ENCODE measurements around the gene THAP7.
"Not testable (repeated sequence)": the region's sequence is repeated elsewhere in the genome, so short reads cannot be mapped to it uniquely, and the experiment has no call there.

THAP7 gene

GRCh38 chr22:21012446-21013407 lies 10.8 kb upstream of the THAP7 start:
- ATAC-seq, result no peak

- ATAC-seq, result no peak
Measured at GRCh38 chr22:21010426-21011113, 8.7 kb upstream of the THAP7 start.

GRCh38 chr22:21009638-21010425 lies 7.9 kb upstream of the THAP7 start:
- no peak for ATAC-seq

DNA sequence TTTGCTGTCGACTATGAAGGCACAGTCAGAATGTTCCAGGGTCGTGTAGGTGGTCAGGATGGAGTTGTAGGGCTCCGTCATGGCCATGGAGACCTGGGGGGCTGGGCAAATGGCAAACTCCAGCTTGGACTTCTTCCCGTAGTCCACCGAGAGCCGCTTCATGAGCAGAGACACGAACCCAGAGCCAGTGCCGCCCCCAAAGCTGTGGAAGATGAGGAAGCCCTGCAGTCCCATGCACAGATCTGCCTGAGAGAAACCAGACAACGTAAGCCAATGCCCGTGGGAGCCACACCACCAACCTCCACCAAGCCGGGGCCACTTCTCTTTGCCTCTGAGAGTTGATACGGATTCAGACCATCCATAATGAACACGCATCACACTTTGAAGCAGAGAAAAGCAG lies 7.3 kb upstream of the THAP7 start:
- not testable (repeated sequence) for ATAC-seq

DNA sequence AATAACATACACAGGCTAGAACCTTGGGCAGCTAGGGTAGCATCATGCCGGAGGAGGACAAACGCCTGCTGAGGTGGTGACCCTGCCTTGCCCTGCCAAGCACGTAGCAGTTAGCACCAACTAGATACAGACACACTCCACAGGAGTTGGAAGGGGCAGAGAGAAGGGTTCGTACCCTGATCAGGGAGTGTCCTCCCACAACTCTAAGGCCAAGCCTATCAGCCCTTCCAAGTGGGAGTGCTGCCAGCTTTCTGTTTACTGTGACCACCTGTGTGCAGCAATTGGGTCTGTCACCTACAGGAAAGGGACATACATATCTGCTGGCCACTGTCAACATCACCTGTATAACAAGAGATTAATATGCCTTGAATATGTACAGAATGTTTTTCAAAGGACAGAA lies 1.9 kb upstream of the THAP7 start:
- no peak for ATAC-seq

DNA sequence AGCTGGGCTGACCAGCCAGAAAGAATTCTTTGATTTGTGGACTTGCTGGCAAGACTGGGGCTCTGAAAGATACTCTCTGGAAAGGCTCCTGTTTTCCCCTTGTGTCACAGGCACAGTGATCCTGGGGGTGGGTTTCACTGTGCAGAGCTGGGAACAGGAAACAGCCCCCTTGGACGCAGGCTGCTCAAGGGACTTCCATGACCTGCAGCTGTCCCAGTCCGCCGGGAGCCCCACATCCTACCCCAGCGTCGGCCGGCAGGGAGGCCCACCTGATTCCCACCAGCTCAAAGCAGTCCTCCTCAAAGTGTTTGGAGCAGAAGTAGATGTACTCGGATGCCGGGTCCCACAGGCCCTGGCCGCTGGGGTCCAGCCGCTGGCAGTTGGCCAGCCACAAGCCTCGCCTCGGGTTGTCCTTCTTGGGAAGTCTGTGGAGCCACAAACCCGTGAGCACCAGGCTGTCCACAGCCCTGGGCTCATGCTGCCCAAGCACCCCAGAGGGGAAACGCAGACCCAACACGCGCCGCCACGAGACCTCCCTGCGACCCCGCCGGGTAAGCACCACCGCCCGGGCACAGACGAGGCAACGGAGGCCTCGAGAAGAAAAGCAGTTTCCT lies 824 bp downstream of the THAP7 start:
- no peak for ATAC-seq

DNA sequence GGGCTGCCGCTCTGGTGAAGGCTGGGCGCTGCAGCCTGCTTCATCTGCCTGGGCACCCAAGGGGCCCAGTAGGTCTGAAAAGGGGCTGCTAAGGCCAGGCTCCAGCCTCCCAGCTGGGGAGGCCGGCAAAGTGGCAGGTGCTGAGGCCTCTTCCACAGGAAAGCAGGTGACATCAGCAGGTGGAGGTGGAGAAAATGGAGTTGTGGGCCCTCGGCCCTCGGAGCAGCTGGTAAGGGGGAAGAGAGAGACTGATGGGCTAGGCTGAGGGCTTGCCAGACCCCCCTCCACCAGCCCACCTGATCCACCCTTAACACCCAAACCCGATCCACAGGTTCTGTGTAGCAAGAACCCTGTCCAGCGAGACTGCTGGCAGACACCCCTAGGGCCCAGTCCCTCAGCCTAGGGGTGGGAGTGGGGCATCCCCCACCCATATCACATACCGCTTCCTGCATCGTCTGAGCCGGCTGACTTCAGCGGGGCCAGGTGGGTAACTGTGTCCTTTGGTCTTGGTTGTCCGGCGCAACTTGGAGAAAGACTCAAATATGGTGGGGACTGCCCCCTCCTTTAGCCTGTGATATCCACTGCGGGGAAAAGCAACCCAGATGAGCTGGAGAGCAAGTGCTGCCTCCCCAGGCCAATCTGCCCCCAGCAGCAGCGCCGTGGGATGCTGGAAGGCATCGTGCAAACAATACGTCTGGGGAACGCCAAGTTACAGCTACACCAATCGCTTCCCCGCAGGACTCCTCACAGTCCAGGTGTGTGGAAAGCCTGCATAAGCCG lies 1.5 kb downstream of the THAP7 start:
- no peak for ATAC-seq

DNA sequence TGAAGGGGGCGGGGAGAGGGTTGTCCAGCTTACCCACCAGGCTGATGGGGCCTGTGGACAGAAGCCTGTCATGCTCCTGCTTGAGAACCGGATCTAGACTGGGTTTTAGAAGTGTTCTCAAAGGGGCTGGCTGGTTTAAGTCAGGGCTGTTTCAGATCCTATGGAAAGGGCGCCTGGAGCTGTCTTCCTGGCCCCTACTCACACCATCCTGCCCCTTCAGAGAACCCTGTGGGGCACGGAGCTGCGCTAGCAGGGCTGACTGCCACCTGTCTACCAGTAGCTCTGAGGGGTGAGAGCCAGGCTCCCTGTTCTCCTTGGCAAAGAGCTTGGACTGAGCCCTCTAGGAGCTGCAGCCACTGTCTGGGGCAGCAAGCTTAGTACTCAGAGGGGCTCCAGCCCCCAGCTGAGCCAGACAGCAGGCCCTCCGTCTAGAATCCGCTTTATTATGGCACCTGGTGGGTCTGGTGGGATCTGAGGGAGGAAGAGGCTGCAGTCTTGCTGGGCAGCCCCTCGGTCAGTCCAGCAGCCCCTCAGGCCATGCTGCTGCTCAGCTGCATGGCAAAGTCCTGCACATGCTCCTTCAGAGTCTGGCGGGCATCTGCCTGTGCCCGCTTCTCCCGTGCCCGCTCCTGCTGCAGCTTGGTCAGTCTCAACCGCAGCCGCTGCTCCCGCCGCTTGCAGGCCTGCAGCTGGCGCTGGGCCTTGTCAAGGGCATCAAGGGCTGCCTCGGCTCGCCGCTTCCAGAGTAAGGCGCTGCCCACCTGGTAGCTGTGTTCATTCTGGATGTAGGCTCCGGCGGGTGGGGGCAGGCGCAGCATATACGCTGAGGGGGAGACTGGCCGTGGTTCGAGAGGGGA lies 2.3 kb downstream of the THAP7 start:
- ATAC-seq, result no peak

- ATAC-seq, result no peak
Measured at GRCh38 chr22:20998411-20999336, 3.2 kb downstream of the THAP7 start.

DNA sequence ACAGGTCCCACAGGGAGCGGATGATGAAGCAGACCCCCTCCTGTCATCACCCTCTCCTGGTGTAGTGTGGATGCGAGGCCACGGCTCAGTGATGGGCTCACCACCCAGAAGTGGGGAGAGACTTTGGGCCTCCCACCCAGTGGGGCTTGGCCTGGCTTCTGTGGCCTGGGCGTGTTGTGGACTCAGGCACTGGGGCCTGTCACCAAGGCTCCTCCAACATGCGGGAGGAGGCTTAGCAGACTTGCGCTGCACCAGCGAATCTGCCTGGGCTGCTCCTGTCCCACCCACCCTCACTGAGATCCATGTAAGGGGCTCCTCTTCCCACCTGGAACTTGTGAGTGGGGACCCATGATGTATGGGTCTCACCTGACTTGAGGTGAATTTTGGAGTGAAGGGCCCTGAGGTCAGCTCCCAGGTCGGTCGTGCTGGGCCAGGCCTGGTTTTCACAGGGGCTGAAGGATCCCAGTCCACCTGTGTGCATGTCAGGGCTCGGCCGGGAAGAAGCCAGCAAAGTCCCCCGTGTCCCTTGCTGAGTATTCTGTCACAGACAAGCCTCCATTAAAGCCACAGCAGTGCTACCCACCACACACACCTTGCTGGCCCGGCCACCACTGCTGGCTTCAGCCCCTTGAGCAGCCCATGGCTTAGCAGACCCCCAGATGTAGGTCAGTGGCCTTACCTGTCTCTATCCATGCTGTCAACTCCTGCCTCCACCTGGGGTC lies 4.2 kb downstream of the THAP7 start:
- no peak for ATAC-seq

GRCh38 chr22:20996598-20997535 lies 5.1 kb downstream of the THAP7 start:
- no peak for ATAC-seq

DNA sequence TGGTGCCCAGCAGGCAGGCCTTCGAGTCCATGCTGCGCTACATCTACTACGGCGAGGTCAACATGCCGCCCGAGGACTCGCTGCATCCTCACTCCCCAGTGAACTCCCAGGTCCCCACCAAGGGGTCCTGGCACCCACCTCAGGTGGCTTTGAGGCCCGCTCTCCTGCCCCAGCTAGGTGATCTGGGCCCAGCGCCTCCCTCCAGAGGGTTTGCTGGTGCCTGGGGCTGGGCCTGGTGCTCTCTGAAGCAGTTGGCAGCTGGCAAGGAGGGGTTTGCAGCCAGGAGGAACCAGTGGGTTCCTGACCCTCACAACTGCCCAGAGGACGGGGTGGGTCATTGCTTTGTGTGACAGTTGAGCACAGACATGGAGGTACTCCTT lies 5.9 kb downstream of the THAP7 start:
- no peak for ATAC-seq

DNA sequence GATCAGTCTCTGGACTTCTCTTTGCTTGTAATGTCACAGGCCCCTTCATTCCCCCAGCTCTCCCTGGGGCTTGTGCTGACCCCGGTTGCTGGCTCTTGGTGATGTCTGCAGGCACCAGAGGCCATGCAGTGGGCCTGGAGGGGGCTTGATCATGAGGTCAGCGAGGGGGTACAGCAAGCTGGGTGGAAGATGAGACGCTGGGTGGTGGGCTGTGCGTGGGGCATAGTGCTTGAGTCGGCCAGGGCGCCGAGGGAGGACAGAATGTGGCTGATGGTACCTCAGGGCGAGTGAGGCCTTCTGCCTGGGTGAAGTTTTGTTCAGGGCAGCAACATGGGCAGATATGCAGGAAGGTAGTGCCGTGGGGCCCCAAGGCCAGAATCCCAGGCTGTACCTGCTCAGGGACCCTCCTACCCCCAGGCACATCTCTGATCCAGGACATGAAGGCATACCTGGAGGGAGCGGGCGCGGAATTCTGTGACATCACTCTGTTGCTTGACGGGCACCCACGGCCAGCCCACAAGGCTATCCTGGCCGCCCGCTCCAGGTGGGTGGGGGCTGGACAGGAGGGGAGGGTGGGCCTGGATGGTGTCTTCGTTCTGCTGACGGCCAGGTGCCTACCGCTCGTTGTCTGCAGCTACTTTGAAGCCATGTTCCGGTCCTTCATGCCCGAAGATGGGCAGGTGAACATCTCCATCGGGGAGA lies 6.4 kb downstream of the THAP7 start:
- ATAC-seq, result no peak

- no peak for ATAC-seq
Measured at GRCh38 chr22:20994902-20995241, 7.0 kb downstream of the THAP7 start.

DNA sequence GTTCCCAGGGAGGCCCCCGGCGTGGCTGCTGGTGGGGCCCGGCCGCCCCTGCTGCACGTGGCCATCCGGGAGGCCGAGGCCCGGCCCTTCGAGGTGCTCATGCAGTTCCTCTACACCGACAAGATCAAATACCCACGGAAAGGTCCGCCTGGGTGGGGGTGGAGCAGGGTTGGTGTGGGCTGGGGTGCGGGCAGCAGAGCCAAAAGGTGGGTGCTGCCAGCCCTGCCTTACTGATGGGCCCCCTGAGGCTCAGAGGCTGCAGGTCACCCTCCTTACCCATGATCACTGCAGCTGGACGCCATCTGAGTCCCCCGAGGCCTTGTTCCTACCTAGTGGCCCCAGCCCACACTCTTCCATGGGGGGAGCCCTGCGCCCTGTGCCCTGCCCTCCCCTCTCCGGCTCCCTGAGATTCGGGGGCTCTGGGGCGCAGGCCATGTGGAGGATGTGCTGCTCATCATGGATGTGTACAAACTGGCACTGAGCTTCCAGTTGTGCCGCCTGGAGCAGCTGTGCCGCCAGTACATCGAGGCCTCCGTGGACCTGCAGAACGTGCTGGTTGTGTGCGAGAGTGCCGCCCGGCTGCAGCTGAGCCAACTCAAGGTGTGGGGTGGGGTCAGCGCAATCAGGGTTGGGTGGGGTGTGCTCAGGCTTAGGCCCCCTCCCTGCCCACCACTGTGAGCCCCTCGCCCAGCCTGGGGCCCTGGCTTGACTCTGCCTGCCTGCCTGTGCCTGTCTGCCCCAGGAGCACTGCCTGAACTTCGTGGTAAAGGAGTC lies 7.6 kb downstream of the THAP7 start:
- no peak for ATAC-seq

DNA sequence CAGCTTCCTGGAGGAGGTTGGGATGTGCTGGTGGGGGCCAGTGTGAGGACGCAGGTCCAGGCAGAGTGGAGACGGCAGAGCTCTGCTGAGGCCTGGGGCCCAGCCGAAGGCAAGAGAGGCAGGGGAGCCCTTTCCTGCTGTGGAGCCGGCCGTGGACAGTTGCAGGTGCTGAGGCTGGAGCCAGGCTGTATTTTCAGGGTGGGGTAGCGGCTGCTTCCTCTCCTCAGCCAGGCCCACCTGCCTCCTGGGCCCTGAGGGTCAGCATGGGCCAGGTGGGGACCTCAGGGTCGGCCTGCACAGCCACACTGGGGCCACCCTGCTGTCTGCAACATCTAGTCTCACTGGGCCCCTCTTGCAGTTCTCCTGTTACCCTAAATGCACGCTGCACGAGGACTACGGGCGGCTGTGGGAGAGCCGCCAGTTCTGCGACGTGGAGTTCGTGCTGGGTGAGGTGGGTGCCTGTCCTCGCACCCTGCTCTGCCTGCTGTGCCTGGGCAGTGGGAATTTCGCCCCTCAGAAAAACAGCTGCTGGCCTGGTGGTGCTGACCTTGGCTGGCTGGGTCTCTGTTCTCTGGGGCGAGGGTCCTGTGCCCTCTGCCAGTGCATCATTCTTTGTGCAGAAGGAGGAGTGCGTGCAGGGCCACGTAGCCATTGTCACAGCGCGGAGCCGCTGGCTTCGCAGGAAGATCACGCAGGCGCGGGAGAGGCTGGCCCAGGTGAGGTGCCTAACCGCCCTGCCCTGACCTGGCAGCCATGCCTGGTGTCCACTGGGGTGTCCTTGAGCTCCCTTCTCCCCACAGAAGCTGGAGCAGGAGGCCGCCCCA lies 8.4 kb downstream of the THAP7 start:
- no peak for ATAC-seq
